Ishikawa (cell line): Measurements from ENCODE around the gene NRCAM.

Experiments
- EP300 ChIP-seq: IDR thresholded peaks from 2 replicates; pipeline ENCODE4 v1.6.1; 2012; ENCODE audit warnings: borderline replicate concordance
- MAX ChIP-seq: IDR thresholded peaks from 2 replicates; pipeline ENCODE4 v1.6.1; 2012
- REST ChIP-seq: IDR thresholded peaks from 2 replicates; pipeline ENCODE4 v1.6.1; 2012; ENCODE audit warnings: low read depth, mild to moderate bottlenecking
- YY1 ChIP-seq: IDR thresholded peaks from 2 replicates; pipeline ENCODE4 v1.6.1; 2012; ENCODE audit warnings: low read depth

GRCh38 chr7:108197371-108198091 is 258.7 kb downstream of the NRCAM start:
- TF ChIP-seq MAX (no peak), EP300 (no peak), REST (no peak), YY1 (no peak)
